NT2/D1 (cell line): ENCODE measurements around the gene PPT2.

Experiments used
- SUZ12 ChIP-seq: IDR thresholded peaks from 2 replicates; pipeline ENCODE4 v1.6.1; 2011; ENCODE audit not compliant: insufficient read length, insufficient read depth; ENCODE audit errors: extremely low read depth
- YY1 ChIP-seq: IDR thresholded peaks from 2 replicates; pipeline ENCODE4 v1.6.1; 2011; ENCODE audit not compliant: insufficient read length, insufficient read depth
- ZNF274 ChIP-seq: IDR thresholded peaks from 2 replicates; pipeline ENCODE4 v1.6.1; 2011; ENCODE audit warnings: mild to moderate bottlenecking, low read depth, low read length

- TF ChIP-seq YY1 = no peak
- TF ChIP-seq ZNF274 = no peak
- TF ChIP-seq SUZ12 = no peak
Measured at GRCh38 chr6:32109114-32109764, 44.7 kb upstream of the PPT2 start, which contains the start of gene TNXB.
